Right lobe of liver (tissue), 4 donors: ENCODE results near the gene U2AF1L4.

ENCODE experiments used
- CTCF ChIP-seq, 4 donors: fragments of 200-600 bp in 3 of 4; fragments of 450-650 bp in 1 of 4; IDR thresholded peaks; one replicate each; pipeline versions ENCODE4 v1.5.1 to v1.8.0; 2016 to 2022; ENCODE audit warnings: antibody characterized with exemption in 4 of 4, mild to moderate bottlenecking in 2 of 4
- POLR2A ChIP-seq: fragments of 450-650 bp; IDR thresholded peaks from one replicate; pipeline ENCODE4 v1.6.1; 2017; ENCODE audit warnings: antibody characterized with exemption, mild to moderate bottlenecking
- donor health status: DM: no; HTN: no; CAD: no.
- donor health status: DM: no; HTN: no; CAD: no.
- donor health status: DM: no; HTN: yes; CAD: no.

- TF ChIP-seq CTCF (IDR thresholded peaks at IDR 0.05) (no peak), POLR2A (no peak)
These were observed 14.9 kb downstream of the U2AF1L4 start for GRCh38 chr19:35730326-35730725.
